CD8-positive, alpha-beta memory T cell (primary cell): ENCODE data around the gene HAGHL. TPM values are rescaled to one million over a fixed set of nuclear protein-coding genes. Genes with fewer than 3 reads are reported as not detected.
"Not testable (repeated sequence)": the region's sequence is repeated elsewhere in the genome, so short reads cannot be mapped to it uniquely, and the experiment has no call there.

ENCODE experiments used
- CTCF ChIA-PET: fragments of 350-600 bp; sonication (Branson Sonifier 250); formaldehyde crosslinking; loops from one replicate; lab custom pipeline; 2021; ENCODE audit warnings: antibody characterized with exemption; lab: Charles Lee
- POLR2A ChIA-PET: fragments of 350-600 bp; sonication (Branson Sonifier 250); formaldehyde crosslinking; loops from one replicate; lab custom pipeline; 2021; ENCODE audit warnings: antibody characterized with exemption; lab: Charles Lee
- DNase-seq, 5 donors: peaks; one replicate each; pipeline versions ENCODE4 v3.0.0 to v3.0.0-alpha.2; 2020 to 2022; ENCODE audit warnings: mixed read lengths in 1 of 5
- H3K27ac ChIP-seq: one replicate; pipeline ENCODE4 v1.7.0; 2013; ENCODE audit warnings: low read depth, mild to moderate bottlenecking, low read length, moderate library complexity
- H3K27me3 ChIP-seq: 2 replicates; pipeline ENCODE4 v1.7.0; 2013; ENCODE audit warnings: low read length, mild to moderate bottlenecking; ENCODE audit not compliant: insufficient read depth, poor library complexity, severe bottlenecking
- H3K36me3 ChIP-seq: 2 replicates; pipeline ENCODE4 v1.7.0; 2013; ENCODE audit warnings: mild to moderate bottlenecking, low read length, moderate library complexity; ENCODE audit not compliant: insufficient read depth
- H3K4me1 ChIP-seq: 2 replicates; pipeline ENCODE4 v1.7.0; 2013; ENCODE audit warnings: mild to moderate bottlenecking, low read length, moderate library complexity; ENCODE audit not compliant: insufficient read depth
- H3K4me3 ChIP-seq: 2 replicates; pipeline ENCODE4 v1.7.0; 2013; ENCODE audit warnings: mild to moderate bottlenecking, low read length
- H3K9me3 ChIP-seq: 2 replicates; pipeline ENCODE4 v1.7.0; 2013; ENCODE audit warnings: mild to moderate bottlenecking, low read length
- H3K27ac Mint-ChIP-seq, 8 donors: one replicate each; pipeline ENCODE4 v1.8.0; 2020 to 2021; ENCODE audit warnings: mixed read lengths in 8 of 8, mild to moderate bottlenecking in 6 of 8, inconsistent platforms in 3 of 8, moderate library complexity in 3 of 8
- H3K27me3 Mint-ChIP-seq, 2 donors: one replicate each; pipeline ENCODE4 v1.8.0; 2020 to 2021; ENCODE audit warnings: mixed read lengths in 2 of 2, mild to moderate bottlenecking in 1 of 2, moderate library complexity in 1 of 2
- H3K36me3 Mint-ChIP-seq, 3 donors: one replicate each; pipeline ENCODE4 v1.8.0; 2020 to 2021; ENCODE audit warnings: mixed read lengths in 3 of 3, inconsistent platforms in 1 of 3, mild to moderate bottlenecking in 1 of 3
- H3K4me1 Mint-ChIP-seq, 3 donors: one replicate each; pipeline ENCODE4 v1.8.0; 2020 to 2021; ENCODE audit warnings: mixed read lengths in 3 of 3, inconsistent platforms in 1 of 3, mild to moderate bottlenecking in 1 of 3
- H3K4me3 Mint-ChIP-seq, 7 donors: one replicate each; pipeline ENCODE4 v1.8.0; 2020 to 2021; ENCODE audit warnings: mixed read lengths in 7 of 7, mild to moderate bottlenecking in 6 of 7, moderate library complexity in 4 of 7, inconsistent platforms in 2 of 7
- H3K9me3 Mint-ChIP-seq, 5 donors: one replicate each; pipeline ENCODE4 v1.8.0; 2020 to 2022; ENCODE audit warnings: mixed read lengths in 5 of 5, mild to moderate bottlenecking in 3 of 5, moderate library complexity in 2 of 5, inconsistent platforms in 1 of 5
- polyA plus RNA-seq: library from polyadenylated mRNA; unstranded; fragments of 300-500 nt; fragmentation: Illumina TruSeq; gene quantifications from one replicate; pipeline ENCODE4 v1.2.3, GENCODE V29; 2021
- total RNA-seq, 2 experiments: library from RNA; stranded (reverse); gene quantifications; one replicate each; pipeline ENCODE4 v1.2.3, GENCODE V29; 2021

Gene HAGHL
- total and polyA plus RNA-seq, 3 experiments from 2014 or later, result 10.7 to 35.6 (median 31.5) TPM

DNA sequence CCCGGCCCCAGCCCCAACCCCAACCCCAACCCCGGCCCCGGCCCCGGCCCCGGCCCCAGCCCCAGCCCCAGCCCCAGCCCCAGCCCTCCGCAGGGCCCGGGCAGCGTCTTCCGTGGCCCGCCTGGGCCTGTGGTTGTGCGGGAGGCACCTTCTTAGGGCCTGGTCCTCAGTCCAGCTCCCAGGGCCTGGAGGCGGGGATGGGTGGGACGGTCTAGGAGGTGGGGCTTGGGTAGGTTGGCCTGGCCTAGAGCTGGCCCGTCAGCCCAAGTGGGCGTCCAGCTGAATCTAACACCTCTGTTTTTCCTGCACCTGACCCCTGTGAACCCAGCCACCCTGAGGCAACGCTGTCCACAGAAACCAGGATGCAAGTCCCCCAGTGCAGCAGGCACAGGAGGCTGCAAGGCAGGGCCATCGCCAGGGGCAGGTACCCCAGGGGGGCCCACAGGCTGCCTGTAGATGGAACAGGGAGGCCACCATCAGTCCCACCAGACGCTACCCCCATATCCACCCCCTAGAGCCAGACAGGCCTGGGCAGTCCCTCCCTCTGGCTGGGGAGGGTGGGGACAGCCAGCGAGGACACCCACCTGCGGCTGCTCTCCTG lies 42.4 kb downstream of the HAGHL start:
- H3K36me3 Mint-ChIP-seq, result no peaks in the 10 kb centered on the region
- POLR2A ChIA-PET, result no interaction called here
- H3K9me3 ChIP-seq, result no peaks in the 10 kb centered on the region
- no peaks in the 10 kb centered on the region for H3K9me3 Mint-ChIP-seq
- no peak overlapping the region for H3K27ac ChIP-seq
- no peaks in the 10 kb centered on the region for H3K4me1 Mint-ChIP-seq
- no peak for DNase-seq
- no peak overlapping the region for H3K4me3 ChIP-seq
- no peaks in the 10 kb centered on the region for H3K36me3 ChIP-seq
- H3K27me3 Mint-ChIP-seq, result no peaks in the 10 kb centered on the region
- H3K27ac Mint-ChIP-seq, result no peak overlapping the region
- CTCF ChIA-PET, result interaction anchor here (1.0 kb wide), 1 partner anchor 16 kb away, joined by 3 read pairs; no protein-coding TSS in a partner anchor
- H3K27me3 ChIP-seq, result no peaks in the 10 kb centered on the region
- H3K4me3 Mint-ChIP-seq, result no peak overlapping the region
- H3K4me1 ChIP-seq, result no peaks in the 10 kb centered on the region

DNA sequence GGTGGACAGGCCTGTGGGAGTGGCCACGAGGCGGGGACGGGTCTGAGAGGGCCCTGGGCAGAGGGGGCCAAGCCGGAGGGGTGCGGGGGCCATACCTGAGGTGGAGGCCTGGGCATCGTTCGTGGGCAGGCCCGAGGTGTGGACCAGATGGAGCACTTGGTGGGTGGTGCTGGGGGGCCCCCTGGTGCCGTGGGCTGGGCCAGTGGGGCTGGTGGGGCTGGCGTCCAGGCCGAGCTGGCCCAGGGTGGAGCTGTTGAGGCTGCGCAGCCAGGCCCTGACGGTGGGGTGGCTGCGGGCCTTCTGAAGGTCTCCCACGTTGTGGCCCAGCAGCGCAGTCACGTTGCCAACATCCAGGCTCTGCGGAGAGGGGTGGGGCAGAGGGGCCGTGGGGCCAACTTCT lies 43.0 kb downstream of the HAGHL start:
- H3K4me3 Mint-ChIP-seq, result no peak overlapping the region
- POLR2A ChIA-PET, result no interaction called here
- Histone ChIP-seq H3K4me1 (no peaks in the 10 kb centered on the region), H3K9me3 (no peaks in the 10 kb centered on the region), H3K4me3 (no peak overlapping the region), H3K36me3 (no peaks in the 10 kb centered on the region), H3K27ac (no peak overlapping the region), H3K27me3 (no peaks in the 10 kb centered on the region)
- H3K4me1 Mint-ChIP-seq, result no peaks in the 10 kb centered on the region
- H3K27me3 Mint-ChIP-seq, result no peaks in the 10 kb centered on the region
- H3K36me3 Mint-ChIP-seq, result no peaks in the 10 kb centered on the region
- CTCF ChIA-PET, result interaction anchor here (1.0 kb wide), 1 partner anchor 15 kb away, joined by 3 read pairs; no protein-coding TSS in a partner anchor
- no peaks in the 10 kb centered on the region for H3K9me3 Mint-ChIP-seq
- no peak for DNase-seq
- H3K27ac Mint-ChIP-seq, result no peak overlapping the region

DNA sequence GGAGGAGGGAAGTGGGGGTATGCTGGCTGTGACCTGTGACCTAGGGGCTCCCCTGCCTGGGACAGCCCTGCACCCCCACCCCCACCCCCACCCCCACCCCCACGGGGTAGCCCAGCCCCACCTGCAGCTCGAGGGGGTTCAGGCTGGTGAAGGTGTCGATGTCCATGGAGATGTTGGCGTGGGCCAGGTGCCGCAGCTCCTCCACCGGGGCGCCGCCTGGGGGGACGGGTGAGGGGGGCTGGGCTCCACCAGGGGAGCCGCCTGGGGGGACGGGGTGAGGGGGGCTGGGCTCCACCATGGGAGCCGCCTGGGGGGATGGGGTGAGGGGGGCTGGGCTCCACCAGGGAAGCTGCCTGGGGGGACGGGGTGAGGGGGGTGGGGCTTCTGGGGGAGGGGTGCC lies 43.5 kb downstream of the HAGHL start:
- H3K9me3 Mint-ChIP-seq, result no peaks in the 10 kb centered on the region

DNA sequence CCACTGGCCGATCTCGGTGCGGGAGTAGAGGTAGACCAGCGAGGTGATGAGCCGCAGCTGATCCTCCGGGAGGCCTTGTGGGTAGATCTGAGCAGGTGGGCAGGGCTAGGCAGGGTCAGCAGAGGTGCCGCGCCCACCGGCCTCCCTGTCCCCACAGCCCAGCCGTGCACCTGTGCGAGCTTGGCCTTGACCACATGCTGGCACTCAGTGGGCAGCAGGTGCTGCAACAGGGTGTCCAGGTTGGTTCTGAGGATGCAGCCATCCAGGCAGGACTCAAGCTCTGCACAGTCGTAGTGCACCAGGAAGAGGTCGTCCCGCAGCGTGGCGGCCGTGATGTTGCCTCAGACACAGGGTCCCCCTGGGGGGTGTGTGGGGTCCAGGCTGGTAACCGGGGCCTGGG lies 46.1 kb downstream of the HAGHL start:
- H3K4me1 ChIP-seq, result no peaks in the 10 kb centered on the region
- Mint-ChIP-seq H3K4me1 (peaks cover 0 to 3% (median 0%) of the 10 kb centered on the region in 3 donors), H3K27ac (no peak overlapping the region), H3K4me3 (no peak overlapping the region), H3K27me3 (peaks cover 6 to 9% of the 10 kb centered on the region in 2 donors), H3K36me3 (no peaks in the 10 kb centered on the region), H3K9me3 (no peaks in the 10 kb centered on the region)
- H3K27me3 ChIP-seq, result no peaks in the 10 kb centered on the region
- CTCF ChIA-PET, result interaction anchor here (0.7 kb wide), 1 partner anchor 9 kb away, joined by 4 read pairs; no protein-coding TSS in a partner anchor
- no peak for DNase-seq
- no peak overlapping the region for H3K4me3 ChIP-seq
- H3K9me3 ChIP-seq, result no peaks in the 10 kb centered on the region
- POLR2A ChIA-PET, result interaction anchor here (0.8 to 0.9 kb wide), 2 partner anchors 12 to 28 kb away, joined by 3 to 6 read pairs; no protein-coding TSS in a partner anchor
- H3K36me3 ChIP-seq, result no peaks in the 10 kb centered on the region
- no peak overlapping the region for H3K27ac ChIP-seq

More for the DNA sequence above, 43.5 kb downstream of the HAGHL start:
- Histone ChIP-seq H3K27me3 (no peaks in the 10 kb centered on the region), H3K4me1 (no peaks in the 10 kb centered on the region), H3K4me3 (no peak overlapping the region), H3K9me3 (no peaks in the 10 kb centered on the region), H3K27ac (no peak overlapping the region), H3K36me3 (no peaks in the 10 kb centered on the region)
- Mint-ChIP-seq H3K4me3 (no peak overlapping the region), H3K27ac (no peak overlapping the region), H3K4me1 (no peaks in the 10 kb centered on the region), H3K27me3 (no peaks in the 10 kb centered on the region), H3K36me3 (no peaks in the 10 kb centered on the region)
- ChIA-PET CTCF (no interaction called here), POLR2A (no interaction called here)
- no peak for DNase-seq

DNA sequence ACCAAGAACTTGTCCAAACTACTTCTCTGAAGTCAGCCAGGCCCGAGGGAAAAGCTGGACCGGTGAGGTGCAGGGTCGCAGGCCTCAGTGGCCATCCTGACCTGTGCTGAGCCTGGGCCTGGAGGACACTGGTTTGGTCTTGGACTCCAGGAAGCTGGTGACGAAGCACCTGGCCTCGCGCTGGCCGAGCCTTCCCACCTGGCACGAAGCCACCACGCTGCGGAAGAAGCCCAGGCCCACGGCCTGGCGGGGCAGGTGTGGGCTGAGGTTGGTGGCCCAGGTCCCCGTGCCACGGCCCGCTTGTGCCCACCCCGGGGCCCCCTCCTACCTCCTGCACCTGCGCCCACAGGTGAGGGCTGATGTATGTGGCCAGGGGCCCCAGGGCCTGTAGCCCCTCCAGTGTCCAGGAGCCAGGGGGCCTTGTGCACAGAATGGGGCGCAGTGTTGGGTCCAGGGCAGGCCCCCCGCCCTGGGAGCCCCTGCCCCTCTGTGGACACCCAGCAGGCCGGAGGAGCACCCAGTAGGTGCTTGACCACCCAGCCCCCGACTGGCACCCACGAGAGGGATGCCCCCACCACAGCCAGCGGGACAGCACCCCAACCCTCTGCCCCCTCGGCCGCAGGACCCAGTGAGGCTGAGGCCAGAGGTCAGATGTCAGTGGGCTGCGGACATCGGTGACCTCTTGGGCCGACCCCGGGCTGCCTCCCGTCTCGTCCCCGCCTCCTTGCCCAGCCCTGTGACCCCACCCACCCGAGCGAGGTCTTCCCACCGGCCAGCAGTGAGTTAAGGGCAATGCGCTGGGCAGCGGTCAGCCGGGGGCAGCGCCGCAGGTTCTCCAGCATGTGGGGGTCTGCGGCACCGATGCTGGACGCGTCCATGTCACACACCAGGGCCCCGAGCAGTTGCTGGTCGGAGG lies 47.4 kb downstream of the HAGHL start:
- H3K27me3 Mint-ChIP-seq, result peaks cover 6 to 10% of the 10 kb centered on the region in 2 donors
- H3K27ac ChIP-seq, result no peak overlapping the region
- no peaks in the 10 kb centered on the region for H3K9me3 Mint-ChIP-seq
- H3K4me1 Mint-ChIP-seq, result peaks cover 0 to 3% (median 0%) of the 10 kb centered on the region in 3 donors
- H3K4me3 Mint-ChIP-seq, result no peak overlapping the region
- H3K27ac Mint-ChIP-seq, result no peak overlapping the region
- no peaks in the 10 kb centered on the region for H3K4me1 ChIP-seq
- no peaks in the 10 kb centered on the region for H3K9me3 ChIP-seq
- no peaks in the 10 kb centered on the region for H3K36me3 ChIP-seq
- no peaks in the 10 kb centered on the region for H3K36me3 Mint-ChIP-seq
- H3K27me3 ChIP-seq, result no peaks in the 10 kb centered on the region
- H3K4me3 ChIP-seq, result no peak overlapping the region
- CTCF ChIA-PET, result no interaction called here
- DNase-seq, result no peak
- POLR2A ChIA-PET, result interaction anchor here (0.6 kb wide), 1 partner anchor 11 kb away, joined by 3 read pairs; no protein-coding TSS in a partner anchor

DNA sequence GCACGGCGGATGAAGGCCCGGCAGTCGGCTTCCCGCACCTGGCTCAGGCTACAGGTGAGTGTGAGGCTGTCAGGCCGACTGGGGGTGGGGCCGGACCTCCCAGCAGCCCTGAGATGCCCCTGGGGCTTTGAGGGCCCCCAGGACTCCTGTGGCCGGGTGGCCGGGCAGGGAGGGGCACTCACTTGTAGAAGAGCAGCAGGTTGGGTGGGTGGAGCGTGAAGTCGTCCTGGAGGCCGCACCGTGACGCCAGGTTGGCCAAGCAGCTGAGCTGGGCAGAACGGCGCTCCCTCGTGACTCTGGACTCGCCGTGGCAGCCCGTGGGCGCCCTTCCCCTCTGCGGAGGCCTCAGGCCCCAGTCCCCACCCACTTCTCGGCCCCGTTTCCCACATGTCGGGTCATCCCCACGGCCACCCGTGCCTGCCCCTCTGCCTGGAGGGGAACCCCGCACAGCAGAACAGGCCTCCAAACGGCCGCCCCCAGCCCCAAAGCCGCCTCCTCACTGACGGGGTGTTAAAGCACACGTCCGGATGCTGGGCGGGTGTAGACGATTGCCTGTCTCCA lies 48.4 kb downstream of the HAGHL start:
- no peaks in the 10 kb centered on the region for H3K36me3 Mint-ChIP-seq
- Histone ChIP-seq H3K27me3 (no peaks in the 10 kb centered on the region), H3K4me3 (no peak overlapping the region), H3K27ac (no peak overlapping the region), H3K9me3 (no peaks in the 10 kb centered on the region), H3K36me3 (no peaks in the 10 kb centered on the region), H3K4me1 (no peaks in the 10 kb centered on the region)
- H3K4me3 Mint-ChIP-seq, result no peak overlapping the region
- H3K27me3 Mint-ChIP-seq, result peaks cover 6 to 11% of the 10 kb centered on the region in 2 donors
- peaks cover 0 to 3% (median 0%) of the 10 kb centered on the region in 3 donors for H3K4me1 Mint-ChIP-seq
- CTCF ChIA-PET, result no interaction called here
- H3K27ac Mint-ChIP-seq, result no peak overlapping the region
- POLR2A ChIA-PET, result no interaction called here
- DNase-seq, result no peak
- no peaks in the 10 kb centered on the region for H3K9me3 Mint-ChIP-seq

DNA sequence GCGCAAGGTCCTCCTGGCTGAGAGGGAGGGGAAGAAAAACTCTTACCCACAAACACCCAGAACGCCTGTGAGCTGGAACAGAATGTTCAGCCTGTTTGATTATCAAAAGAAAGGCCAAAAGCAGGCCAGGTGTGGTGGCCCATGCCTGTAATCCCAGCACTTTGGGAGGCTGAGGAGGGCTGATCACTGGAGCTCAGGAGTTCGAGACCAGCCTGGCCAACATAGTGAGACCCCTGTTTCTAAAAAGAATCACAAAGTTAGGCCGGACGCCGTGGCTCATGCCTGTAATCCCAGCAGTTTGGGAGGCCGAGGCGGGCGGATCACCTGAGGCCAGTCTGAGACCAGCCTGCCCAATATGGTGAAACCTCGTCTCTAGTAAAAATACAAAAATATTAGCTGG lies 49.4 kb downstream of the HAGHL start:
- H3K4me3 ChIP-seq, H3K36me3 ChIP-seq, H3K9me3 ChIP-seq, H3K9me3 Mint-ChIP-seq, H3K4me3 Mint-ChIP-seq, H3K36me3 Mint-ChIP-seq, H3K27me3 ChIP-seq, DNase-seq, H3K4me1 ChIP-seq, H3K27ac Mint-ChIP-seq, H3K4me1 Mint-ChIP-seq, POLR2A ChIA-PET, H3K27ac ChIP-seq: not testable (repeated sequence)
- CTCF ChIA-PET, result interaction anchor here (1.7 kb wide), 1 partner anchor 64 kb away, joined by 4 read pairs; no protein-coding TSS in a partner anchor
- peaks cover 6 to 15% of the 10 kb centered on the region in 2 donors for H3K27me3 Mint-ChIP-seq

DNA sequence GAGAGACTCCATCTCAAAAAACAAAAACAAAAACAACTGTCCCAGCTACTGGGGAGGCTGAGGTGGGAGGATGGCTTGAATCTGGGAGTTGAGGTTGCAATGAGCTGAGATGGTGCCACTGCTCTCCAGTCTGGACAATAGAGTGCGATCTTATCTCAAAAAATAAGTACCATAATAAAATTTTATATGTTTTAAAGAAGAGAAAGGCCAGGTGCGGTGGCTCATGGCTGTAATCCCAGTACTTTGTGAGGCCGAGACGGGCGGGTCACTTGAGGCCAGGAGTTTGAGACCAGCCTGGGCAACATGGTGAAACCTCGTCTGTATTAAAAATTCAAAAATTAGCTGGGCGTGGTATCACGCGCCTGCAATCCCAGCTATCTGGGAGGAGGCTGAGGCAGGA lies 49.9 kb downstream of the HAGHL start:
- no peak overlapping the region for H3K4me3 Mint-ChIP-seq
- Histone ChIP-seq H3K4me1 (no peaks in the 10 kb centered on the region), H3K27me3 (no peaks in the 10 kb centered on the region), H3K9me3 (no peaks in the 10 kb centered on the region), H3K36me3 (no peaks in the 10 kb centered on the region), H3K4me3 (no peak overlapping the region), H3K27ac (no peak overlapping the region)
- H3K4me1 Mint-ChIP-seq, result peaks cover 0 to 3% (median 0%) of the 10 kb centered on the region in 3 donors
- POLR2A ChIA-PET, result no interaction called here
- no peak for DNase-seq
- H3K27me3 Mint-ChIP-seq, result peaks cover 6 to 15% of the 10 kb centered on the region in 2 donors
- CTCF ChIA-PET, result interaction anchor here (0.7 to 1.7 kb wide), 2 partner anchors 25 to 65 kb away, joined by 3 to 4 read pairs; no protein-coding TSS in a partner anchor
- no peak overlapping the region for H3K27ac Mint-ChIP-seq
- no peaks in the 10 kb centered on the region for H3K36me3 Mint-ChIP-seq
- no peaks in the 10 kb centered on the region for H3K9me3 Mint-ChIP-seq
